HG03196 (cell line): ENCODE results near the gene ADGRG4.

Experiments
- ATAC-seq: cut with Tn5 transposase; IDR thresholded peaks from one replicate; pipeline ENCODE4 v1.9.1; 2021; ENCODE audit not compliant: unreplicated experiment

ADGRG4 gene

GRCh38 chrX:136303041-136303440 lies 2.3 kb downstream of the ADGRG4 start:
- no peak for ATAC-seq

- ATAC-seq: no peak
Measured at GRCh38 chrX:136304493-136304892, 3.7 kb downstream of the ADGRG4 start.

GRCh38 chrX:136306182-136306581 lies 5.4 kb downstream of the ADGRG4 start:
- no peak for ATAC-seq

- ATAC-seq: no peak
Measured at GRCh38 chrX:136307471-136307870, 6.7 kb downstream of the ADGRG4 start.

GRCh38 chrX:136310411-136310810 lies 9.6 kb downstream of the ADGRG4 start:
- ATAC-seq: no peak

- no peak for ATAC-seq
Measured at GRCh38 chrX:136318156-136318555, 17.4 kb downstream of the ADGRG4 start.

GRCh38 chrX:136318895-136319597 lies 18.3 kb downstream of the ADGRG4 start:
- no peak for ATAC-seq

GRCh38 chrX:136319600-136319999 lies 18.8 kb downstream of the ADGRG4 start:
- no peak for ATAC-seq

- ATAC-seq: no peak
Measured at GRCh38 chrX:136321532-136321931, 20.8 kb downstream of the ADGRG4 start.

GRCh38 chrX:136322064-136322463 lies 21.3 kb downstream of the ADGRG4 start:
- no peak for ATAC-seq

GRCh38 chrX:136325377-136325776 lies 24.6 kb downstream of the ADGRG4 start:
- ATAC-seq: no peak

GRCh38 chrX:136328933-136329332 lies 28.2 kb downstream of the ADGRG4 start:
- ATAC-seq: no peak

- ATAC-seq: no peak
Measured at GRCh38 chrX:136336623-136337022, 35.9 kb downstream of the ADGRG4 start.

- ATAC-seq: no peak
Measured at GRCh38 chrX:136339702-136340101, 38.9 kb downstream of the ADGRG4 start.

- no peak for ATAC-seq
Measured at GRCh38 chrX:136344320-136344719, 43.6 kb downstream of the ADGRG4 start.

- no peak for ATAC-seq
Measured at GRCh38 chrX:136346506-136346905, 45.7 kb downstream of the ADGRG4 start.

GRCh38 chrX:136347706-136348105 lies 46.9 kb downstream of the ADGRG4 start:
- ATAC-seq: no peak

- ATAC-seq: no peak
Measured at GRCh38 chrX:136353526-136354093, 52.8 kb downstream of the ADGRG4 start.

- ATAC-seq: no peak
Measured at GRCh38 chrX:136354201-136354600, 53.4 kb downstream of the ADGRG4 start.

GRCh38 chrX:136369377-136369776 lies 68.6 kb downstream of the ADGRG4 start:
- ATAC-seq: no peak

- no peak for ATAC-seq
Measured at GRCh38 chrX:136376713-136377112, 76.0 kb downstream of the ADGRG4 start.

- ATAC-seq: no peak
Measured at GRCh38 chrX:136380010-136380769, 79.4 kb downstream of the ADGRG4 start.
